Measurements from ENCODE around the gene TUBGCP6.

Gene TUBGCP6

GRCh38 chr22:50272044-50272802 lies 27.4 kb upstream of the TUBGCP6 start:
- Histone ChIP-seq H3K9ac (ENCODE audit: low read depth in 1 of 2, low read length in 2 of 2) (no peak overlapping the region), H3K36me3 (ENCODE audit: control insufficient read depth in 1 of 2, insufficient read depth in 2 of 2, low read length in 2 of 2) (peaks cover 9 to 16% of the 10 kb centered on the region in 2 donors), H3K4me3 (ENCODE audit: low read depth in 1 of 2, low read length in 2 of 2) (no peak overlapping the region)

DNA sequence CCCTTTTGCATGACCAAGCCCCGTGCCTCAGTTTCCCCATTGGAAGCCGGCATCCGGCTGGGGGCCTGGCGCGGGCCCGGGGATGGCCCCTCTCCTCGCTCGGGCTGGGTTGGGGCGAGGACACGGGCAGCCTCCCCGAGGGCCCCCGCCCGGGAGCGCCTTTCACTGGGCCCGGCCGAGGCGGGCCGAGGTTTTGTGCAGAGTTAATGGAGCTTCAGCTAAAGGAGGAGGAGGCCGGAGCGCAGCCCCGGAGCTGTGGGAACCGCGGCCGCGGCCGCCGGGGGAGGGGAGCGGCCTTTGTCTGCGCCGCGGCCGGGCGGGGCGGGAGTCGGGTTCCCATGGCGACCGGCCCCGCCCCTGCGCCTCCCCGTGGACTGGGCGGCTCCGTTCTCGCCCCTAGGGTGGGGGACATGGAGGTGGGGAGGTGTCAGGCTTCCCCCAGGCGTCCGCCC lies 26.7 kb upstream of the TUBGCP6 start:
- Histone ChIP-seq H3K36me3 (ENCODE audit: control insufficient read depth in 1 of 2, insufficient read depth in 2 of 2, low read length in 2 of 2) (peaks cover 9 to 16% of the 10 kb centered on the region in 2 donors), H3K4me1 (ENCODE audit: control insufficient read depth in 1 of 2, insufficient read depth in 2 of 2, low read length in 2 of 2) (peaks cover 20 to 23% of the 10 kb centered on the region in 2 donors), H3K27me3 (ENCODE audit: control insufficient read depth in 1 of 2, insufficient read depth in 2 of 2, low read length in 2 of 2) (peaks cover 5 to 6% of the 10 kb centered on the region in 2 donors), H3K9ac (ENCODE audit: low read depth in 1 of 2, low read length in 2 of 2) (no peak overlapping the region), H3K27ac (ENCODE audit: low read depth, low read length) (no peak overlapping the region), H3K9me3 (ENCODE audit: control insufficient read depth in 1 of 2, low read length in 2 of 2) (no peaks in the 10 kb centered on the region), H3K4me3 (ENCODE audit: low read depth in 1 of 2, low read length in 2 of 2) (peak overlapping the region; percentile 40 to 50)

More at GRCh38 chr22:50272044-50272802, 27.4 kb upstream of the TUBGCP6 start:
- peaks cover 5 to 6% of the 10 kb centered on the region in 2 donors for H3K27me3 ChIP-seq (ENCODE audit: control insufficient read depth in 1 of 2, insufficient read depth in 2 of 2, low read length in 2 of 2)
- H3K27ac ChIP-seq (ENCODE audit: low read depth, low read length) = no peak overlapping the region
- H3K4me1 ChIP-seq (ENCODE audit: control insufficient read depth in 1 of 2, insufficient read depth in 2 of 2, low read length in 2 of 2) = peaks cover 20 to 23% of the 10 kb centered on the region in 2 donors
- no peaks in the 10 kb centered on the region for H3K9me3 ChIP-seq (ENCODE audit: control insufficient read depth in 1 of 2, low read length in 2 of 2)

- Histone ChIP-seq H3K27ac (ENCODE audit: low read depth, low read length) (peak overlapping the region; percentile 20), H3K9ac (ENCODE audit: low read depth in 1 of 2, low read length in 2 of 2) (no peak overlapping the region), H3K27me3 (ENCODE audit: control insufficient read depth in 1 of 2, insufficient read depth in 2 of 2, low read length in 2 of 2) (peaks cover 5 to 6% of the 10 kb centered on the region in 2 donors), H3K4me1 (ENCODE audit: control insufficient read depth in 1 of 2, insufficient read depth in 2 of 2, low read length in 2 of 2) (peaks cover 20 to 23% of the 10 kb centered on the region in 2 donors), H3K4me3 (ENCODE audit: low read depth in 1 of 2, low read length in 2 of 2) (peak overlapping the region; percentile 50 to 55), H3K9me3 (ENCODE audit: control insufficient read depth in 1 of 2, low read length in 2 of 2) (no peaks in the 10 kb centered on the region), H3K36me3 (ENCODE audit: control insufficient read depth in 1 of 2, insufficient read depth in 2 of 2, low read length in 2 of 2) (peaks cover 9 to 10% of the 10 kb centered on the region in 2 donors)
Measured at GRCh38 chr22:50270666-50271394, 26.0 kb upstream of the TUBGCP6 start.

GRCh38 chr22:50269970-50270665 lies 25.3 kb upstream of the TUBGCP6 start, which contains the start of gene MAPK11:
Gene MAPK11 (minus strand): TSS chr22:50270380. CDS start chr22:50270292, 88 bp downstream.
- H3K9ac ChIP-seq (ENCODE audit: low read depth in 1 of 2, low read length in 2 of 2) = no peak within 1 kb of the TSS
- H3K4me3 ChIP-seq (ENCODE audit: low read depth in 1 of 2, low read length in 2 of 2) = peak within 1 kb of the TSS; percentile 50 to 55
- H3K27ac ChIP-seq (ENCODE audit: low read depth, low read length) = peak within 1 kb of the TSS; percentile 20
- H3K4me1 ChIP-seq (ENCODE audit: control insufficient read depth in 1 of 2, insufficient read depth in 2 of 2, low read length in 2 of 2) = peaks cover 20 to 23% of the 10 kb centered on the region in 2 donors
- peaks cover 3% of the 10 kb centered on the region in 2 donors for H3K36me3 ChIP-seq (ENCODE audit: control insufficient read depth in 1 of 2, insufficient read depth in 2 of 2, low read length in 2 of 2)
- H3K9me3 ChIP-seq (ENCODE audit: control insufficient read depth in 1 of 2, low read length in 2 of 2) = no peaks in the 10 kb centered on the region
- H3K27me3 ChIP-seq (ENCODE audit: control insufficient read depth in 1 of 2, insufficient read depth in 2 of 2, low read length in 2 of 2) = peaks cover 5 to 6% of the 10 kb centered on the region in 2 donors

GRCh38 chr22:50269573-50269969 lies 24.7 kb upstream of the TUBGCP6 start:
- no peaks in the 10 kb centered on the region for H3K9me3 ChIP-seq (ENCODE audit: control insufficient read depth in 1 of 2, low read length in 2 of 2)
- H3K36me3 ChIP-seq (ENCODE audit: control insufficient read depth in 1 of 2, insufficient read depth in 2 of 2, low read length in 2 of 2) = no peaks in the 10 kb centered on the region
- no peak overlapping the region for H3K27ac ChIP-seq (ENCODE audit: low read depth, low read length)
- H3K27me3 ChIP-seq (ENCODE audit: control insufficient read depth in 1 of 2, insufficient read depth in 2 of 2, low read length in 2 of 2) = peaks cover 5 to 6% of the 10 kb centered on the region in 2 donors
- no peak overlapping the region for H3K9ac ChIP-seq (ENCODE audit: low read depth in 1 of 2, low read length in 2 of 2)
- no peak overlapping the region for H3K4me3 ChIP-seq (ENCODE audit: low read depth in 1 of 2, low read length in 2 of 2)
- peaks cover 20 to 23% of the 10 kb centered on the region in 2 donors for H3K4me1 ChIP-seq (ENCODE audit: control insufficient read depth in 1 of 2, insufficient read depth in 2 of 2, low read length in 2 of 2)

DNA sequence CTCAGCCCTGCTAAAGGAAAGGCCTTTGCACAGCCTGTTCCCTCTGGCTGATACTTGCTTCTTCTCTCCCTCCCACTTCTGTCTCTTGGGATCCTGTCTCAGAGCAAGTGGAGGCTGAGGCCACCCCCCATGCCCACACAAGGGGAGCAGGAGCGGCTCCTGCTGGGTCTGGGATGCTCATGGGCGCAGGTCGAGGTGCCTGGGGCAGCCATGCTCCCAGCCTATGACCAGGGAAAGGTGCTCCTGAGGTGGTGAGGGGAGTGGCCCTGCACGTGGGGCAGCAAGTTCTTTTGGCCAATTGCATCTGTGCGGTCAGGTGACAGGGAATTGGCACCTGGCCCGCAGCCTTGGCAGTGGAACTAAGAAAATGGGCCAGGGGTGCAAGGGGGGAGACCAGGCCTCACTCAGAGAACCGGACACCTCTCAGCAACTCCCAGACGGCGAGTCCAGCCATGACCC lies 23.9 kb upstream of the TUBGCP6 start:
- Histone ChIP-seq H3K9ac (ENCODE audit: low read depth in 1 of 2, low read length in 2 of 2) (no peak overlapping the region), H3K27ac (ENCODE audit: low read depth, low read length) (no peak overlapping the region), H3K27me3 (ENCODE audit: control insufficient read depth in 1 of 2, insufficient read depth in 2 of 2, low read length in 2 of 2) (peaks cover 5 to 6% of the 10 kb centered on the region in 2 donors), H3K4me3 (ENCODE audit: low read depth in 1 of 2, low read length in 2 of 2) (no peak overlapping the region), H3K4me1 (ENCODE audit: control insufficient read depth in 1 of 2, insufficient read depth in 2 of 2, low read length in 2 of 2) (peaks cover 20 to 23% of the 10 kb centered on the region in 2 donors), H3K36me3 (ENCODE audit: control insufficient read depth in 1 of 2, insufficient read depth in 2 of 2, low read length in 2 of 2) (no peaks in the 10 kb centered on the region), H3K9me3 (ENCODE audit: control insufficient read depth in 1 of 2, low read length in 2 of 2) (no peaks in the 10 kb centered on the region)

DNA sequence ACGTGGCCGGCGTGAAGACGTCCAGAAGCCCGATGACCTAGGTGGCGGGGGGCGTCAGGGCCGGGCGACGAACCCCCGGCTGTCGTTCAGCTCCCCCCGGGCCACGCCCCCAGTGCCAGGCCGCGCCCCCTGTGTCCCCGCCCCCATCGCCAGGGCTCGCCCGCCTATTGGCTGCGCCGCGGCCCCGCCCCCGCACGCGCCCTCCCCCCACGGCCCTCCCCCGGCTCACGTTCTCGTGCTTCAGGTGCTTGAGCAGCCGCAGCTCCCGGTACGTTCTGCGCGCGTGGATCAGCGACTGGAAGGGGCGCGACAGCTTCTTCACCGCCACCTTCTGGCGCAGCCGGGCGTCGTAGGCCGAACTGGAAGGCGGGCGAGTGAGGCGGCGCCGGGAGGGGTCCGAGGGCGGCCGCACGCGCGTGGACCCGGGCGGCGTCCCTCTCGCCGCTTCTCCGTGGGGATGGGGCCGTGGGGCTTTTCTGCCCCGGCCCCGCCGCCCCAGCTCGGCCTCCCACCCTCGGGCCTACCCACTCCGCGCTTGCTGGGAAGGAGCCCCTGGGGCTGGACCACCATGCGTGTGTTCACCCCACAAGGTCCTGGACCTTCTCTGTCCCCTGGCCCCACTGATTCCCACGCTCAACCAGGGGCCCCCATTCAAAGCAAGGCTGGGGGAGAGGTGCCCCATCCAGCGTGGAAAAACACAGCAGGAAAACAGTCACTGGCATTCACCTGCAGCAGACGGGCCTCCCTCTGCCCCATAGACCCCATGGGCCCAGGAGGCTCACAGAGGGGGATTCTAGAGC lies 23.0 kb upstream of the TUBGCP6 start:
- H3K9me3 ChIP-seq (ENCODE audit: control insufficient read depth in 1 of 2, low read length in 2 of 2) = no peaks in the 10 kb centered on the region
- peaks cover 20 to 23% of the 10 kb centered on the region in 2 donors for H3K4me1 ChIP-seq (ENCODE audit: control insufficient read depth in 1 of 2, insufficient read depth in 2 of 2, low read length in 2 of 2)
- H3K27me3 ChIP-seq (ENCODE audit: control insufficient read depth in 1 of 2, insufficient read depth in 2 of 2, low read length in 2 of 2) = peaks cover 10 to 12% of the 10 kb centered on the region in 2 donors
- H3K4me3 ChIP-seq (ENCODE audit: low read depth in 1 of 2, low read length in 2 of 2) = no peak overlapping the region
- no peak overlapping the region for H3K9ac ChIP-seq (ENCODE audit: low read depth in 1 of 2, low read length in 2 of 2)
- H3K27ac ChIP-seq (ENCODE audit: low read depth, low read length) = no peak overlapping the region
- no peaks in the 10 kb centered on the region for H3K36me3 ChIP-seq (ENCODE audit: control insufficient read depth in 1 of 2, insufficient read depth in 2 of 2, low read length in 2 of 2)

GRCh38 chr22:50266994-50267393 lies 22.2 kb upstream of the TUBGCP6 start:
- H3K4me3 ChIP-seq (ENCODE audit: low read depth in 1 of 2, low read length in 2 of 2) = no peak overlapping the region
- H3K36me3 ChIP-seq (ENCODE audit: control insufficient read depth in 1 of 2, insufficient read depth in 2 of 2, low read length in 2 of 2) = no peaks in the 10 kb centered on the region
- H3K4me1 ChIP-seq (ENCODE audit: control insufficient read depth in 1 of 2, insufficient read depth in 2 of 2, low read length in 2 of 2) = peaks cover 20 to 27% of the 10 kb centered on the region in 2 donors
- peaks cover 17 to 20% of the 10 kb centered on the region in 2 donors for H3K27me3 ChIP-seq (ENCODE audit: control insufficient read depth in 1 of 2, insufficient read depth in 2 of 2, low read length in 2 of 2)
- no peak overlapping the region for H3K27ac ChIP-seq (ENCODE audit: low read depth, low read length)
- no peak overlapping the region for H3K9ac ChIP-seq (ENCODE audit: low read depth in 1 of 2, low read length in 2 of 2)
- no peaks in the 10 kb centered on the region for H3K9me3 ChIP-seq (ENCODE audit: control insufficient read depth in 1 of 2, low read length in 2 of 2)

DNA sequence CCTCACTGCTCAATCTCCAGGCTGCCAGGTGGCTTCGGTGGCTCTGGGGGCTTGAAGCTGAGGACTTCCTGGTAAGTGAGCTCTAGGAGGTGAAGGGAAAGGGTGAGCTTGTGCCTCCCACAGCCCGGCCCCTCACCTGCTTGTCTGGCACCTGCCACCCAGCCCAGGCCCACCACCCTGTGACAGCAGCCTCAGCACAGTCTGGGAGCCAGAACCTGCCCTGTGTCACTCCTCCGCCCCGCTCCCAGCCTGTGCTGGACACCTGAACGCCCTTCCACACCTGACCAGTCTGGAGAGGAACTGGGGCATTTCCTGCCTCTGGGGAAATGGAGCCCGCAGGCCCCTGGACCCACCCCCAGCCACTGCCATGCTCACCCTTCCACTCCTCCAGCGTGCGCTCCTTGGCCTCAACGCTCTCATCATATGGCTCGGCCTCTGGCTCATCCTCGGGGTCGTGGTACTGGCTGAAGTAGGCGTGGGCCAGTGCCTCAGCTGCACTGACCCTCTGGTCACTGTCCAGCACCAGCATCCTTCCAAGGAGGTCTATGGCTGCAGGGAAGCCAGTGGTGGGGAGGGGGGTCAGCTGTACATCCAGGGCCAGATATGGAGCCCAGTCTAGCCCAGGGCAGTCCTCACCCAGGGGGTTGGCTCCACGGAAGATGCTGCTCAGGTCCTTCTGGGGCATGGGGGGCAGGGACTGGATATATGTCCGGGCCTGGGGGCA lies 20.3 kb upstream of the TUBGCP6 start:
- no peak overlapping the region for H3K9ac ChIP-seq (ENCODE audit: low read depth in 1 of 2, low read length in 2 of 2)
- H3K4me1 ChIP-seq (ENCODE audit: control insufficient read depth in 1 of 2, insufficient read depth in 2 of 2, low read length in 2 of 2) = peaks cover 13 to 19% of the 10 kb centered on the region in 2 donors
- no peak overlapping the region for H3K4me3 ChIP-seq (ENCODE audit: low read depth in 1 of 2, low read length in 2 of 2)
- no peak overlapping the region for H3K27ac ChIP-seq (ENCODE audit: low read depth, low read length)
- H3K27me3 ChIP-seq (ENCODE audit: control insufficient read depth in 1 of 2, insufficient read depth in 2 of 2, low read length in 2 of 2) = peaks cover 21 to 27% of the 10 kb centered on the region in 2 donors
- H3K36me3 ChIP-seq (ENCODE audit: control insufficient read depth in 1 of 2, insufficient read depth in 2 of 2, low read length in 2 of 2) = no peaks in the 10 kb centered on the region
- H3K9me3 ChIP-seq (ENCODE audit: control insufficient read depth in 1 of 2, low read length in 2 of 2) = no peaks in the 10 kb centered on the region

All from duodenal mucosa (tissue), 2 donors.